ENCODE measurements around the gene ZMYND11.
"Not testable (repeated sequence)": the region's sequence is repeated elsewhere in the genome, so short reads cannot be mapped to it uniquely, and the experiment has no call there.

Gene ZMYND11

GRCh38 chr10:134247-135131 lies 766 bp upstream of the ZMYND11 start:
- DNase-seq (ENCODE audit: low spot score): peak; percentile 78

- DNase-seq (ENCODE audit: low spot score): peak; percentile 71
These were observed 578 bp downstream of the ZMYND11 start for GRCh38 chr10:135601-136464.

- DNase-seq (ENCODE audit: low spot score): no peak
These were observed 1.2 kb downstream of the ZMYND11 start for GRCh38 chr10:136465-136762.

GRCh38 chr10:137031-137430 lies 1.8 kb downstream of the ZMYND11 start:
- peak; percentile 51 for DNase-seq (ENCODE audit: low spot score)

GRCh38 chr10:137606-138005 lies 2.4 kb downstream of the ZMYND11 start:
- no peak for DNase-seq (ENCODE audit: low spot score)

GRCh38 chr10:142371-142770 lies 7.1 kb downstream of the ZMYND11 start:
- no peak for DNase-seq (ENCODE audit: low spot score)

GRCh38 chr10:152915-153314 lies 17.7 kb downstream of the ZMYND11 start:
- DNase-seq (ENCODE audit: low spot score): no peak

- no peak for DNase-seq (ENCODE audit: low spot score)
These were observed 19.1 kb downstream of the ZMYND11 start for GRCh38 chr10:154348-154747.

GRCh38 chr10:167383-167782 lies 32.1 kb downstream of the ZMYND11 start:
- DNase-seq (ENCODE audit: low spot score): no peak

GRCh38 chr10:173741-174140 lies 38.5 kb downstream of the ZMYND11 start:
- no peak for DNase-seq (ENCODE audit: low spot score)

GRCh38 chr10:176677-177076 lies 41.4 kb downstream of the ZMYND11 start:
- no peak for DNase-seq (ENCODE audit: low spot score)

GRCh38 chr10:178208-178607 lies 43.0 kb downstream of the ZMYND11 start:
- DNase-seq (ENCODE audit: low spot score): peak; percentile 25

- DNase-seq (ENCODE audit: low spot score): no peak
These were observed 43.5 kb downstream of the ZMYND11 start for GRCh38 chr10:178723-179122.

- DNase-seq (ENCODE audit: low spot score): no peak
These were observed 47.4 kb downstream of the ZMYND11 start for GRCh38 chr10:182441-183201.

GRCh38 chr10:184174-184573 lies 48.9 kb downstream of the ZMYND11 start:
- DNase-seq (ENCODE audit: low spot score): no peak

GRCh38 chr10:184911-185310 lies 49.7 kb downstream of the ZMYND11 start:
- DNase-seq (ENCODE audit: low spot score): no peak

- not testable (repeated sequence) for DNase-seq (ENCODE audit: low spot score)
These were observed 50.3 kb downstream of the ZMYND11 start for GRCh38 chr10:185571-185970.

- no peak for DNase-seq (ENCODE audit: low spot score)
These were observed 51.7 kb downstream of the ZMYND11 start for GRCh38 chr10:186911-187310.

GRCh38 chr10:188546-188945 lies 53.3 kb downstream of the ZMYND11 start:
- no peak for DNase-seq (ENCODE audit: low spot score)

GRCh38 chr10:190216-190615 lies 55.0 kb downstream of the ZMYND11 start:
- no peak for DNase-seq (ENCODE audit: low spot score)

GRCh38 chr10:191703-192518 lies 56.7 kb downstream of the ZMYND11 start:
- no peak for DNase-seq (ENCODE audit: low spot score)

GRCh38 chr10:194281-194680 lies 59.0 kb downstream of the ZMYND11 start:
- no peak for DNase-seq (ENCODE audit: low spot score)
